Right hindlimb (tissue), 1 donor: ENCODE results near the gene FOXC2.
A peak's percentile ranks its signal among the peaks of the same experiment; 100 is the strongest.

ENCODE experiments used
- DNase-seq: peaks from one replicate; pipeline ENCODE4 v3.0.0-alpha.2; 2018

The FOXC2 gene

DNA sequence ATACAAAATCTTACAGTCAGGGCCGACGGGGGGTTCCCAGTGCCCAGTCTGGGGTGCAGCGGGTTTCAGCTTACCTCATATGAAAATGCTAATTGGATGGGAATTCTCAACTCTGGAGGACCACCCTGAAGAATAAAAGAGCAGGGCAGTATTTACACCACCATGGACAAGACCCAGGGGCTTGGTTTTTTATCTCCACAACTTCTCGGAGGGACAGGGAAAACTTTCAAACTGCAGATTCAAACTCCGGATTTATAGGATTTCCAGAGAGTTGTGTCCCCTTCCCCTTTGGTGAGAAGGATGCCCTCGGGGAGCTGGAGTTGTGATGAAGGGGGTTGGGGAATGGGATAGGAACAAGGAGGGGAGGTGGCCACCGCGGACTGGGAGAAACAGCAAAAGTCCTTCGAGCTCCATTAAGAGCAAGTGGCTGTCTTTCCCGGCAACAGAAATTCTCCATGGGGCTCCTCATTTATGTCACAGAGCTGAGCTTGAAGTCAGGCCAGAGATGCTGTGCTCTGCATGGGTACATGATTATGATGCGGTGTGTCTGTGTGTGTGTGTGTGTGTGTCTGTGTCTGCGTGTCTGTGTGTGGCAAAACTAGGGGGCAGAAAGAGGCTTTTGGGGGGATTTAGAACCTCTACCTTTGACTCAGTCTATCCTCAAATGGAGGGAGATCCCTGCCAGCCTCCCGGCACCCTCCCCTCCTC is 27.4 kb downstream of the FOXC2 start:
- no peak for DNase-seq

DNA sequence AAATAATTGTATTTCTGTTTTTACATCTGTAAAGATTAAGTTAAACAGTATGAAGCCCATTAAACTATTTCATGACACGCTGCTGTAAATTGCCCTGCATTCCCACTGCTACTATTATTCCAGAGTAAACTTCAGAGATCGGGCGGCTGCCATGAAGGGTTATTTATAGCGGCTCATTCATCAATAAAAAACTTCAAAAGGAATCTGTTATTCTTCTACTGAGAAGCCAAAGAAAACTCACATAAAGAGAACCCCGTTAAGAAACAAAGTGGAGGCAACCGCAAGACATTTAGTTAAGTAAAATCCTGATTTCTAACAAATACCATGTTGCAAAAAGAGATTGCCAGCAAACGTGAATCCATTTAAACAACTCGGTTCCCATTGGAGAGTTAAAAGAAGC is 28.1 kb downstream of the FOXC2 start:
- DNase-seq: no peak

DNA sequence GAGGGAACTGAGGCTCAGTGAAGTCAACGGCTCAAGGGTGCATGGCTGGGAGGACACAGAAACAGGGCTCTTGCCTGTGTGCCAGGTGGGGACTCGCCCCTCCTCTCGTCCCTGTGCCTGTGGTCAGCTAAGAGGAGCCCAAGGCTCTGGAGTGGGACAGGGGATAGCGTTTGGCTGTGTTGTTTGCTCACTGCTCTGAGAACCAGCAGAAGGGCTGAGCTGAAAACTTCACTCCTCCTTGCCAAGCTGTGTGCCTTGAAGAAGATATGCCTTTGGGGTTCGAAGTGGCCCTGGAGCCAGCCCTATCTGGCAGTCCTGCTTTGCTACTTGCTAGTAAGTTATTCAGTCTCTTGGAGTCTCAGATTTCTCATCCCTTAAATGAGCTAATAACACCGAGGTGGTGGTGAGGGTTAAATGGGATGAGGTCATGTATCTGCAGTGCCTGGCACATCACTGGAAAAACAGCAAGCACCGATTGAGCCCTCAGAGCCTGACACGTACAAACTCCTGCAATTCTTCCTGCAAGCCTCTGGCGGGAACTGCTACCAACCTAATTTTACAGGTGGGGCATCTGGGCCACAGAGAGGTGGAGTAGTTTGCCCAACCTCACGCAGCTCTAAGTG is 29.5 kb downstream of the FOXC2 start:
- no peak for DNase-seq

DNA sequence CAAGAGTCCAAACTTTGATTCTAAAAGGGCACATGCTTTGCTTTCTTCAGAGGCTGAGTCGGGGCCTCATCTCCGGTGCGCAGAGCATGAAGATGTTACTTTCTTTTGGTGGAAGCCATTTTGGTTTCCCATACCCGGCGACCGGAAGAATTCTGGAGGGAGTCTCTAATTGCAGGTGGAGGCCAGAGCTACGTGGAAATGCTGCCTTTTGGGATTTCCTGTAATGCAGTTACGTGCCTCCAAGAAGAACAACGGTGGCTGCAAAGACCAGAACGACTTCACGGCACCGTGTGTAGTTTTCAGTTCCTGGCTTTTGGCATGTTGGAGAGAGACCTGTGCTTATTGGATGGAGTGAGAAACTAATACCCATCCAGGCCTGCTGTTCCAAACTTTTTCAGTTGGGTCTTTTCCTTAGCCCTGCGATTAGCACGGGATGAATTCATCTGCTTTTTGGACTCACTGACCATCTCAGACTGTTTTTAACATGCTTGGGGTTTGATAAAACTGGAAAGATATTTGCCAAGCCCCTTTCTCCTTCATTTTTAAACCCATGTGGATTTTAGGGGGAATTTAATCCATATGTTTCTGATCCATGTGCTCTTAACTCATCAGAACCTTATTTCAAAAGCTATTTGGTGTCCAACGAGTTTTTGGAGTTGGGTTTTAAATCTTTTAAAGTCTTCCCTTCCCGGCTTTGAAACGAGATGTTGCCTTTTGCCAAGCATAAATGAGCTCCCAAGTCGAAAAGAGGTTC is 30.7 kb downstream of the FOXC2 start:
- DNase-seq: no peak

DNA sequence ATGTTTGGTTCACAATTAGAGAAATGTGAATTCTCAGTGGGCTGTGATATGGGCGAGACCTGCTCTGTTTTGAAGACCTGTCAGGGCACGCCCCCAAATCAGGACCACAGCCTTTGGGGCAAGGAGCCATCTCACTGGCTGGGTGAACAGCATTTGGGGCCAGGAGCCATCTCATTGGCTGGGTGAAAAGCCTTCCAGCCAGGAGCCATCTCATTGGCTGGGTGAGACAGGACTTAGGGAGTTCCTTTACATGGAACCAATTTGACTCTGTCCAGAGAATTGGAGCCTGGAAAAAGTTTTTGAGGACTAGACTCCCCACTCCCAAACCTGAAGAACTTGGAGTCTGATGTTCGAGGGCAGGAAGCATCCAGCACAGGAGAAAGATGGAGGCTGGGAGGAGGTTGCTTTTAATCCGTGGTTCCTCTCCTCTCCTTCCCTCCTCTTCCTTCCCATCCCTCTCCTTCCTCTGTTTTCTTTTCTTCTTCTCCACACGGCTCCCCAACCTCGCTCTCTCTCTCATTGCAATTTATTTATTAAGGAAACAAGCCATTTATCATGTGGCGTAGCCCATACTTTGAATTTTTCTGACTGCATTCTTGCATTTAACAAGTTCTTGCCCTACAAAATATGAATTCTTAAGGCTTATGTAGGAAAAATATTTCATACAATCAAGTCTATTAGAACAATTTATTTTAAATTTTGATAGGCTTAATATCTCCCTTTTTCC is 31.4 kb downstream of the FOXC2 start:
- peak; percentile 48 for DNase-seq

DNA sequence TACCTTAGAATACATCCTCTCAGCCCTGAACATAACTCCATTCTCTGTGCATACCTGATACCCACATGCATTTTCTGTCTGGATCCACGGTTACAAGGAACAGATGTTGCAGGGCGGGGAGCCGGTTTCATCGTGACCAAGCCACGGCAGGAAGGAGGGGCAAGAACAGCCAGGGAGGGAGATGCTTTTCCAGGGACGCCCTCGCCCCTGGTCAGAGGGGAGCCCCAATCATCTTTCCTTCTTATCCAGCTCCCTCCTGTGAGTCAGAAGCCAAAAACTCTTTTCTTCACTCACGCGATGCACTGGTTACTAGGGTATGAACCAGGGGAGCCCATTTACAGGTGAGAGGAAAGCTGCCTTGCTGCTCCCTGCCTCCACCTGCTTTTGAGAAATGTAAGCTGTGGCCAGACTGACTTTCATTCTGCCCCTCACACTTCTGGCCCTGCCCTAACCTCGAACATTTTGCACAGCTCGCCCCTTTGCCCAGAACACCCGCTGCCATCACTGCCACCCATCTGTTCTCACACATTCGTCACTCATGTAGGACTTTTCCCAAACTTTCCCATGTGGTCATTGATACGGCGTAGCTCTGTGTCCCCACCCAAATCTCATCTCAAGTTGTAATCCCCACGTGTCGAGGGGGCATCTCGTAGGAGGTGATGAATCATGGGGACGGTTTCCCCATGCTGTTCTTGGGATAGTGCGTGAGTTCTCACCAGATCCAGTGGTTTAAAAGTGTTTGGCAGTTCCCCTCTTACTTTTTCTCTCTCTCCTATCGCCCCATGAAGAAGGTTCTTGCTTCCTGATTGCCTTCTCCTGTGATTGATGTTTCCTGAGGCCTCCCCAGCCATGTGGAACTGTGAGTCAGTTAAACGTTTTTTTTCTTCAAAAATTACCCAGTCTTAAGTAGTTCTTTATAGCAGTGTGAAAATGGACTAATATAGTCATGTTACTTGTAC is 32.3 kb downstream of the FOXC2 start:
- DNase-seq: no peak

DNA sequence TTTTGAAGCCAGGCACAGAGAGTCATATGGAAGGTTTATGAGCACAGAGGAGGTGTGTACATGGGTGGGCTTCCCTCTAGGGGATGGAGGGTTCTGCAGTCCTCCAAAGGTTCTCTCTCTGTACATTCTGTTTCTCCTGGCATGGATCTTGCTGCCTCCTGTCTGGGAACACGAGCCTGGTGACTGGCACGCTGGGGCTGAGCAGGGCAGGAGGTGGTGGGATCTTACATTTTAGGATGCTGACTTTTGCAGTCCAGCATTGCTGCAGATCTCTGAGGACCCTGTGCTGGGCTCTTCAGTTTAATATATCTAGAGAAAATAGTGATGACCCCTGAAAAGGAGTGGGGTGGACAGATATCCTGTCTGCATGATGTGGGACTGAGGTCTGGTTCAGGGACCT is 34.7 kb downstream of the FOXC2 start:
- DNase-seq: no peak

DNA sequence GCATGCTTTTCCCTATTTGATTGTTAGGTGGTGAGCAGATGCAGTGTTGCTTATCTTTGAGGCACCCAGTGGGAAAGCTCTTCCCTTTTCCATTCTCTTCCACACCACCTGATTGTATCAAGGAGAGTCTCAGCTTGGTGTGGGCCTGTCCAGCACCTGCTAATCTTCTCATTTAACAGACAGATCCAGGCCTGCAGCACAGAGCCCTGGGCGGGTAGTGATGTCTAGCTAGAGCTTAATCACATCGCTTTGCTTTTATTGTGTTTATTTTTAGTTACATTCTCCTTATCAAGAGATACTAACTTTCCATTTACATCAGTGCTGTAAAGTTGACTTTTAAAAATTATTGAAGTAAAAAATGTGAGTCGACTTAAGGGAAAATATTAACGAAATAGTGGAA is 35.9 kb downstream of the FOXC2 start:
- DNase-seq: no peak

DNA sequence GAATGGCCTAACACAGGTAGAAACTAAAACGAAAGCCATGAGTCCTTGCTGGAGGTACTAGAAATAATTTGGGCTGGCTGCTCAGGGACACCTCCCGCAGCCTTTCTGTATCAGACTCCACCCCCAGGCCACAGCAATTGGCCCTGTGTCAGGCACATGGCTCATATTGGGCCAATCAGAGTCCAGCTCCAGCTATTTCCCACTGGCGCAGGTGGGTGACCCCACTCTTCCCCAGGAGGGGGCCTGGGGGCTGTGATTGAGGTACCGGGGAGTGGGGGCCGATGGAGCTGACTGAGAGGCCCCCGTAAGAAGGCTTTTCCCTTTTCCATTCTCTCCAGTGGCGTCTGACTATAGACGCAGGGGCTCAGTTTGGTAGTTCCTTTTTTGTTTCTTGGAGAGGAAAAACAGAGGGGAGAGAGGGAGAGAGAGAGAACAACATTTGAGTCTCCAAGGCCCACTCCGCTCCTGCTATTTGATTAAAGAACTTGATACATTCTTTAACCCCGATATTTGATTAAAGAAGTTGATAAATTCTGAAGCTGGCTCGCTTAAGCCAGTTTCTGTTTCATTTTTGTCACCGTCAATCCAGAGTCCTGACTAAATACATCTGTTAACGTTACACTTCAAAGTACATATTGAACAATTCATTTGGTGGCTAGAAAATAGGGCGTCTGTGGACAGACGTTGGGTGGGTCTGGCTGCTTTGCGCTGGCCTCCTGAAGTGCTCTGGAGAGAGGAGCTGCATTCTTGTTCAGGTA is 38.0 kb downstream of the FOXC2 start:
- DNase-seq: no peak

DNA sequence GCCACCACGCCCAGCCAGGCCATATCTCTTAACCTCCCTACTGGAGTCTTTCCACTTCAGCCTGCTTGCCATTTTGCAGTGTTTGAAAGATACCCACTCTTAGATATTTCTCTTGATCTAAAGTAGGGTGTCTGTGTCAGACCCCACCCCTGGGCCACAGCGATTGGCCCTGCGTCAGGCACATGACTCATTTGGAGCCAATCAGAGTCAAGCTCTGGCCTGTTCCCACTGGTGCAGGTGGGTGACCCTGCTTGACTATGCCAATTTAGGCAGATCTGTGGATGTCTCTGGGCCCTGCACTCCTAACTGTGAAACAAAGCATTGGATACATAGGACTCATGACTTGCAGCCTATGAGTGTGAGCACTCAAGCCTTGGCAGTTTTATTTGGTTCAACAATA is 39.3 kb downstream of the FOXC2 start:
- no peak for DNase-seq

DNA sequence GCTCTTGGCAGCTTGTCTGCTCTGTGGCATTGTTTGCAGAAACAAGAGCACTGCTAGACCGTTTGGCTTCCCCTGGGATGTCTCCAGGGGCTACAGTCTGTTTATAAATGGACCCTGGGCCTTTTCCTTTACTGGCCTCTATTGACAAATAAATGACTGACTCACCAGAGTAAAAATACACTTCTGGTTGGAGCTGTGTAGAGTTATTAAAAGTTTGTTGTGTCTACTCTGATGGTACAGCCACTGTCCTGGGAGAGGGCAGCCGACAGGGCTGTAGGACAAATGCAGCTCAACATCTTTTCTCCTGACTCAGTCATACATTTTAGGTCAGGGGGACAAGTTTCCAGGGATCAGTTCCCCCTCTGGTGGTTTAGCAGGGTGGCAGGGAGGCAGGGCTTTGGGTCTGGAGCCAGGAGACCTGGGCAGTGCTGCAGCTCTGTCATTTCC is 41.7 kb downstream of the FOXC2 start:
- no peak for DNase-seq

DNA sequence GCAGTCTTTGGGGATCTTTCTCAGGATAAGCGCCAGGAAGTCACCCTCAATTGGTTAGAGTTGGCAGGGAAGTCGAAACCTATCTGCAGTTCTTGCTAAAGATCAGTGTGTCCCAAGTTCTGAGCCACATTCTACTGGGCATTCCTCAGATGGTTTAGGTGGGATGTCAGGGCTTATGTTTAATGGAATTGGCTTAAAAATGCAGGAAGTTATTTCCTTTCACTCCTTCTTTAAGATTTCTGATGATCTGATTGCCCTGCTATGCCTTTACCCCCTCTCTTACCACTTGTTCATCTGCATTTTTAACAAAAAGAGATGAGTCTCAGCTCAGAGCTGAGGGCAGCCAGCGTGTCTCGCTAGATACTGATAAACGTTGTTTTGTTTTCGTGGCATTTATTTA is 42.5 kb downstream of the FOXC2 start:
- no peak for DNase-seq

DNA sequence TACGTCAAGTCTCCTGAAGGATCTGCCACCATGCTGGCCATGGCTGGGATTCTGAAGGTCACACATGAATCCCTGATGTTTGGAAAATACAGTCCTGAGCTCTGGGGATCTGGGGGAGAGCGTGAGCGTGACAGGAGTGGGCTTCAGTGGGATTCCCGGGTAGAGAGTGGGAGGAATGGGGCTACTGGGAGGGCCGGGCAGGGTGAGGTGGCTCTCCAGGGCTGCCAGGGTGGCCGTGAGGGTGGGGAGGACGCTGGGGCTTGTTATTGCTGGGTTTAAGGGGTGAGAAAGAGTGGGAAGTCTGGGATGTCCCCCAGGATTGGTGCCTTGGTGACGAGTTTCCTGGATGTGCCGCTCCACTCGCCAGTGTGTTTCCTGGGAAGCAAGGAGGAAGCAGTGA is 43.0 kb downstream of the FOXC2 start:
- no peak for DNase-seq

DNA sequence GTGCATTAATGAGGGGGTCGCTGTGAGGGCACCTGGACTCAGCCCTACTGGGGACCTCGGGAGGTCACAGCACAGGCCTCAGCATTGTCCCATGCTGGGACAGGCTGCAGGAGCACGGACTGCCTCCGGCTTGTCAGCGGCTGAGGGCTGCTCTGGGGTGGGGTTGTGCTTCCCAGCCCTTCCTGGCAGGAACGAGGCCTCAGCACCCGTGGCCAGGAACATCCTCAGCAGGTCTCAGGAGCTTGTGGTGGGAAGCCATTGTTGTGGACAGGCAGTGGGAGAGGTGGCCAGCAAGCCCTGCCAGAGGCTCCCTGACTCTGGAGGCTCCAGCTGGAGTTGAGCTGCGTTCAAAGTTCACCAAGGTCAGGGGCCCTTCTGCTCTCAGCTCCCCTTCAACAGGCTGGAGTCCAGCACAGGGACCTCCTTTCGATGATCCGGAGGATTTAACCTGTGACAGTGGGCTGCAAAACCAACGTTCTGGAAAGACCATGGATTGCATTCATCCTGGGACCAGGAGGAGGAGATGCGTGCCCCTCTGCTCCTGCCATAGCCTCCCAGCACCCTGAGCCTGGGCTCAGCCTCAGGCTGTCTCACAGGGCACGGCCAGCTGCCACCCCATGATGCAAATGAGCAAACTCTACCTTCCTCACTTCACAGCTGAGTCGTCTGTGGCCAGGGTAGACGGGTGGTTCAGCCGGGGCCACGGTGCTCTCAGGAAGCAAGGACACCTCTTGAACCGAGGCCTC is 44.3 kb downstream of the FOXC2 start:
- DNase-seq: peak; percentile 38

DNA sequence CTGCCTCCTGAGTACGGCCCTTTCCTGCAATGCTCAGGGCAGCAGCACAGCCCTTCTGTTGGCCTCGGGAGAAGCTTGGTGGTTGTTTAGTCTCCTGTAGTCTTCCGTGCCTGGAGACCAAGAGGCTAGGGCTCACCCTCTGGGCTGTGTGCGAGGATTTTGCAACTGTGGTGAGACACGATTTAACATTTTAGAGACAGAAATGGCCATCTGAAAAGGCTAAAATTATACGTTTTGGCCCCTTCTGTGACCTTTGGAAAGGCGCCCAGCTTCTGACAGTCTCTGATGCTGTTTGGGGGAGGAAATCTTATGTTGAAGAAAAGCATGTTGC is 44.9 kb downstream of the FOXC2 start:
- peak; percentile 63 for DNase-seq

DNA sequence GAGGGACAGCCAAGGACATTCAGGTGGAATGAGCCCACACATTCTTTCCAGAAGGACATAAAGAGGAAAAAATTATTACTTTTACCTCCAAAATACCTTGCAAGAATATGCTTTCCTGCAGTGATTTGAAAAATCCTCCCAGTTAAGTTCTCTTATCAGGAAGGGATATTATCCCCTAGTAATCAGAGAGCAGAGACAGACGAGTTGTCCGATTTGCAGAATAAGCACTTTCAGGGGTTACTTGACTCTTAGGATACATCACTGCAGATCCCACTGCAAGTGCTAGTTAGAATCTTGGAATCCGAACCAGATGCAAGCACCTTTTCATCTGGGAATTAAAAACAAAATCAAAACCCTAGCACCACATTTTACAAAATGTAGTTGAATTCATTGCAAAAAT is 45.3 kb downstream of the FOXC2 start:
- DNase-seq: no peak

DNA sequence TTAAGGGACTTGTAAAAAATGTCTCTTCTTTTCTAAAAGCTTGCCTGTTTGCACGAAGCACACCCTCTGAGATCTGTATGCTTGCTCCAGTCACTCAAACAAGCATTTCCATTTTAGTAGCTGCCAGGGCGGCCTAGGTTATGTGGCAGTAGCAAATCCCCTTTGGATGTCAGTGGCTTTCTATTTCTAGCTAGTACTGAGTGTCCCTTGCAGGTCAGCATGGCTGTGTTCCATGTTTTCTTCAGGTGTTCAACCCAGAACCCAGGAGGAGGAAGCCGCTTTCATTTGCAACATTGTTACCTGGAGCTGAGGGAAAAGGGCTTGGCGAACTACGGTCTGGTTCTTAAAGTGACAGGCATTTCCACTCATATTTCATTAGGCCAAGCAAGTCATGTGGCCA is 48.1 kb downstream of the FOXC2 start:
- DNase-seq: no peak

DNA sequence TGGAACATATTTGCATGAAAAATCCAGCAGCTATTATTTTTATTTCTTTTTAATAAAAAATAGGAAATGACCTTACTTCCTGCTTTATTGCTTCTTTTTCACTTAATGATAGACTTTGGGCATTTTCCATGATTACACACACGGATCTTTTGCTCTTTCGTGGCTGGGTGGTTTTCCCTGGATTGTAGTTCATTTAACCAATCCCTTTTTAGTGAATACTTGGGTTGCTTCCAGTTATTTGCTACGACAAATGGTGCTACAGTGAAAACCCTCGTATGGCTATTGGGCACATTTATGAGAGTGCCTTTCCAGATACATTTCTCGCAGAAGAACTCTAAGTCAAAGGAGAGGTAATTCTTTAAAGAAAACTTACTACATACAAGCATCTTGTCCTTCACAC is 50.3 kb downstream of the FOXC2 start:
- no peak for DNase-seq

DNA sequence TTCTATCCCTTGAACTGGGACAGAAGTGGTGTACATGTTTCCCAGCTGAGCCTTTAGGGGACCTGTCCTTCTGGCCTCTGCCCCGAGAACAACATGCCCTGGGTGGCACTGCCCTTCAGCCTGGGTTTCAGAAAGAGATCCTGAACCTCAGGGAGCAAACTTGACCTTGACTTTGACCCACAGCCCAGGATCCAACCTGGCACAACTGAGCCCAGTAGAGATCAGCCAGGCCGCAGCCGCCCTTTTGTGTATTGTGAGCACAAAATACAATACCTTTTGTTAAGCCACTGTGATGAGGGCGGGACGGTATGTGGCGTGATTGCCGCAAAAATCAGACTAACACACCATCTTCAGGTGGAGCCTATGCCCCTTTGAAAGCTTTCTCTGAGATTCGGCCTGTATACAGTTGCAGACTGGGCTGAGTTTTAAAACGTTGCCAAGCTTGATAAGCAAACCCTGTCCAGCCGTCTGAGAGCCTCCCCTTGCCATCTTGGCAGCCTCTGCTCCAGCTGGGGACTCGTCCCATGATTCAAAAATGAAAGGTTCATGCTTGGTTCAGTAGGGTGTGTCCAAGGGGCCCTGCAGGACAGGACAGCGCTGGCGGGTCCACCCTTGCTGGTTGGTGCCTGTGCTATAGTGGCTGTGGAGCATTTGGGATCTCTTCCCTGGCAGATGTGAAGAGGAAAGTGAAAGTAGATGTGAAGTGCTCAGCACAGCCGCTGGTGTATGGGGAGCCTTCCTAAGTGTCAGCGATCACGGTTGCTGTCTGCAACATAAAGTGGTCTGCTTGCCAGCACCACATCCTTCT is 52.0 kb downstream of the FOXC2 start:
- DNase-seq: no peak
